ENCODE data around the gene AOX1. TPM values are rescaled to one million over a fixed set of nuclear protein-coding genes. Genes with fewer than 3 reads are reported as not detected.
"Not testable (repeated sequence)": the region's sequence is repeated elsewhere in the genome, so short reads cannot be mapped to it uniquely, and the experiment has no call there.

Gene AOX1
- total RNA-seq, 2 experiments from 2014 or later = 0.05 to 0.15 TPM

DNA sequence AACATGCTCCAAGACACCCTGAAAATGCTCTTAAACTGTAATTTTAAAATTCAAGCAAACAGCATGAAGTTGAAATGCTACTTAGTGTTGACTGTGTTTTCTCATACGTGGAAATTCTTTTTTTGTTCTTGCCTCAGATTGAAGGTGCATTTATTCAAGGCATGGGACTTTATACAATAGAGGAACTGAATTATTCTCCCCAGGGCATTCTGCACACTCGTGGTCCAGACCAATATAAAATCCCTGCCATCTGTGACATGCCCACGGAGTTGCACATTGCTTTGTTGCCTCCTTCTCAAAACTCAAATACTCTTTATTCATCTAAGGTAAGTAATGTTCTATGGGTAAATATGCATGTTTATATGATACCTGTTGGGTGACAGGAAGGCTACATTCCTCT lies 82.7 kb downstream of the AOX1 start:
- POLR2A ChIA-PET = no interaction called here
- H3K27me3 Mint-ChIP-seq = peaks cover 7% of the 10 kb centered on the region
- no peak overlapping the region for H3K27ac Mint-ChIP-seq
- CTCF ChIA-PET = no interaction called here
- no peaks in the 10 kb centered on the region for H3K9me3 Mint-ChIP-seq
- no peaks in the 10 kb centered on the region for H3K36me3 Mint-ChIP-seq (ENCODE audit: low read depth)
- DNase-seq = no peak
- no peak overlapping the region for H3K4me3 Mint-ChIP-seq
- peaks cover 4% of the 10 kb centered on the region for H3K4me1 Mint-ChIP-seq

DNA sequence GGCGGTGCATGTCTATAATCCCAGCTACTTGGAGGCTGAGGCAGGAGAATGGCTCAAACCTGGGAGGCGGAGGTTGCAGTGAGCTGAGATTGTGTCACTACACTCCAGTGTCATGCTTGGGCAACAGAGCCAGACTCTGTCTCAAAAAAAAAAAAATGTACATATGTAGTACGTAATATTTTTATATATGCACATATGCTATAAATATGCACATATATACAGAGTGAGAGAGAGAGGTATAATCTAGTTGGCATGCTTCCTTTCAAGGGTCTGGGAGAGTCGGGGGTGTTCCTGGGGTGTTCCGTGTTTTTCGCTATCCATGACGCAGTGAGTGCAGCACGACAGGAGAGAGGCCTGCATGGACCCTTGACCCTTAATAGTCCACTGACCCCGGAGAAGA lies 83.5 kb downstream of the AOX1 start:
- H3K9me3 Mint-ChIP-seq = no peaks in the 10 kb centered on the region
- H3K4me1 Mint-ChIP-seq = peaks cover 4% of the 10 kb centered on the region
- H3K36me3 Mint-ChIP-seq (ENCODE audit: low read depth) = no peaks in the 10 kb centered on the region
- no peak for DNase-seq
- no peak overlapping the region for H3K4me3 Mint-ChIP-seq
- H3K27ac Mint-ChIP-seq = no peak overlapping the region
- POLR2A ChIA-PET = no interaction called here
- CTCF ChIA-PET = no interaction called here
- peaks cover 10% of the 10 kb centered on the region for H3K27me3 Mint-ChIP-seq

- Mint-ChIP-seq H3K9me3 (no peaks in the 10 kb centered on the region), H3K4me1 (peaks cover 4% of the 10 kb centered on the region), H3K27me3 (peaks cover 10% of the 10 kb centered on the region), H3K27ac (no peak overlapping the region), H3K4me3 (no peak overlapping the region), H3K36me3 (ENCODE audit: low read depth) (no peaks in the 10 kb centered on the region)
- DNase-seq = no peak
- ChIA-PET POLR2A (no interaction called here), CTCF (no interaction called here)
These were observed 84.5 kb downstream of the AOX1 start for GRCh38 chr2:200670313-200670712.

DNA sequence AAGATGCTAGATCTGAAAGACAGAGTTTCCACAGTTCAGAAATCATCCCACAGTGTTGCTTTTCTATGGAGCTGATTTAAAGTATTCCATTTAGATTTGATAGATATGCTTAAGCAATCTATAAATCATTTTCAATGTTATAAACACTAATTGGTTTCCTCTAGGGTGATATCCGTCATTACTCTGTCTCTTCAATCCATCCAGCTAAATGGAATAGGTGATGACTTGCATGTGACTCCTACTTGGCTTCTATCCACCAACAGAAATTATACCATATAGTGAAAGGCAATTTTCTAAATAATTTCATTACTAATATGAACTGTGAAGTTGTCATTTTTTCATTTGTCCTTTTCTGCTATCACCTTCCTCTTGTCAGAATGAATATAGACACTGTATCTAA lies 84.9 kb downstream of the AOX1 start:
- CTCF ChIA-PET = no interaction called here
- H3K27me3 Mint-ChIP-seq = peaks cover 10% of the 10 kb centered on the region
- H3K27ac Mint-ChIP-seq = no peak overlapping the region
- no peak overlapping the region for H3K4me3 Mint-ChIP-seq
- no peaks in the 10 kb centered on the region for H3K36me3 Mint-ChIP-seq (ENCODE audit: low read depth)
- POLR2A ChIA-PET = interaction anchor here (0.6 kb wide), 1 partner anchor 354 kb away, joined by 4 read pairs; no protein-coding TSS in a partner anchor
- H3K9me3 Mint-ChIP-seq = no peaks in the 10 kb centered on the region
- peaks cover 4% of the 10 kb centered on the region for H3K4me1 Mint-ChIP-seq
- no peak for DNase-seq

DNA sequence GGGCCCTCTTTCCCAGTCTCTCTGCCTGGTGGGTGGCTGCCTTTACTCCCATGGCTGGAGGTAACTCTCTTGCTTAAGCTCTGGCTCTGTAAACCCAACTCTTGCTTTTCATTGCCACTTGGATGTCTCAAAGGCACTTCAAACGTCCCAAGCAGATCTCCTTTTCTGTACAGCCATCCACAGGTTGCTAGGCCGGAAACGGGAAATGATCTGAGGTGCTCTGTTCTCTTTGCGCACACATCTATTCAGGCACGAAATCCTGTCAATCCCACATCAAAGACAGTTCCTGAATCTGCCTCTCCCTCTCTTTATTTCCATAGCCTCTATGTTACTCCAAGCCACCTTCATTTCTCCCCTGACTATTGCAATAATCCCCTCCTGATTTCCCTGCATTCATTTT lies 87.4 kb downstream of the AOX1 start:
- DNase-seq = no peak
- no peak overlapping the region for H3K4me3 Mint-ChIP-seq
- H3K9me3 Mint-ChIP-seq = no peaks in the 10 kb centered on the region
- peaks cover 3% of the 10 kb centered on the region for H3K4me1 Mint-ChIP-seq
- peaks cover 25% of the 10 kb centered on the region for H3K27me3 Mint-ChIP-seq
- POLR2A ChIA-PET = no interaction called here
- H3K36me3 Mint-ChIP-seq (ENCODE audit: low read depth) = no peaks in the 10 kb centered on the region
- H3K27ac Mint-ChIP-seq = no peak overlapping the region
- CTCF ChIA-PET = no interaction called here

DNA sequence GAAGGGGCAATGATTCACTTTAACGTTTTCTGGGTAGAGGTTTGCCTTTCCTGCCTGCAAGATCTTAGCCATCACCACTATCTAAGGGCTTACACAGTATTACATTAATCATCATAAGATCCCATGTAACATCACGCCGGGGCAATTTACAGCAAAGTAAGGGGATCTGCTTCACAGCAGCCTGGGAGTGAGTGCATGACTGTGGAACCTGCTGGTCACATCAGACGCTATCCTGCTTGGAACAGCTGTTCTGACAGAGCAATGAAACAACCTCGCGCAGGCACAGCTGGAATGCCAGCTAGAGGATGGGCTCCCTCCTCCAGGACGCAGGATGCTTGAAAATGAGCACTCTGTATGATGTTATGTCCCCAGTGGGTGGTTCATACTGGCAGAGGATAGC lies 89.0 kb downstream of the AOX1 start:
- H3K9me3 Mint-ChIP-seq = no peaks in the 10 kb centered on the region
- H3K4me1 Mint-ChIP-seq = peaks cover 3% of the 10 kb centered on the region
- ChIA-PET CTCF (no interaction called here), POLR2A (no interaction called here)
- H3K27me3 Mint-ChIP-seq = peaks cover 28% of the 10 kb centered on the region
- no peak overlapping the region for H3K27ac Mint-ChIP-seq
- no peak overlapping the region for H3K4me3 Mint-ChIP-seq
- no peak for DNase-seq
- H3K36me3 Mint-ChIP-seq (ENCODE audit: low read depth) = no peaks in the 10 kb centered on the region

- no peak for DNase-seq
- CTCF ChIA-PET = interaction anchor here (0.6 kb wide), 1 partner anchor 1483 kb away, joined by 3 read pairs; no protein-coding TSS in a partner anchor
- peaks cover 26% of the 10 kb centered on the region for H3K27me3 Mint-ChIP-seq
- no peaks in the 10 kb centered on the region for H3K36me3 Mint-ChIP-seq (ENCODE audit: low read depth)
- POLR2A ChIA-PET = no interaction called here
- peaks cover 3% of the 10 kb centered on the region for H3K4me1 Mint-ChIP-seq
- no peak overlapping the region for H3K4me3 Mint-ChIP-seq
- no peaks in the 10 kb centered on the region for H3K9me3 Mint-ChIP-seq
- no peak overlapping the region for H3K27ac Mint-ChIP-seq
These were observed 91.4 kb downstream of the AOX1 start for GRCh38 chr2:200677171-200677570.

DNA sequence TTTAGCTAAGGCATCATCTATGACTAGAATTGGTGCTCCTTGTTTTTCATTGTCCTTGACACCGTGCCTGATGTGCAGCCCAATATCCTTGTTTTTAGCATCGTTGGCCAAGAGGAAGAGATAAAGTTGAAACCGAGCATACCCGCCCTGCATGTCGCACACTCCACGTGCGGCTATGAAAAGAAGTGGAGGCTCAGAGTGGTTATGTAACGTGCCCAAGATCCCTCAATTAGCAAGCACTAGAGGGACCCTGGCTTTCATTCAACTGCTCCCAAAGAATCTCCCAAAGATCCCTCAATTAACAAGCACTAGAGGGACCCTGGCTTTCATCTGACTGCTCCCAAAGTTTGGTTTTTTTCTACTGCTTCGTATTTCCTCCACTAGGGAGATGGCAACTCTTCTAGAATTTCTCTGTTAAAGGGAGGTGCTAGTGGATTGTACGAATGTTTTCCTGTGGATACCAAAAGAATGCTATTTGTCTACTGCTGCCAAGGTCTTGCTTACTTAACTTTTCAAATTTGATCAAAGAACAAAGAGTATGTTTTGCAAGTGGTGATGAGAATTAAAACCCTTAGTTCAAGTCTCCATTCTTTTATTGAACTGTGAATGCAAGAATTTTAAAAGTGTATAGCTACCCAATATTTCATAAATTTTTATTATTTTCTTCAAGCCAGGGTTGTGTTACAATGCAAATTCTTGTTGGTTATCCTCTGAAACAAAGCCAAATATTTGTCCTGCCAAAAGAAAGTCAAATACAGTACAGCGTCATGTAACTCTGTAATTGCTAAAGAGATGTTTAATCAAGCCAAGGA lies 92.1 kb downstream of the AOX1 start:
- peaks cover 3% of the 10 kb centered on the region for H3K4me1 Mint-ChIP-seq
- no peaks in the 10 kb centered on the region for H3K9me3 Mint-ChIP-seq
- no peak for DNase-seq
- ChIA-PET POLR2A (no interaction called here), CTCF (no interaction called here)
- no peak overlapping the region for H3K27ac Mint-ChIP-seq
- H3K4me3 Mint-ChIP-seq = no peak overlapping the region
- peaks cover 23% of the 10 kb centered on the region for H3K27me3 Mint-ChIP-seq
- no peaks in the 10 kb centered on the region for H3K36me3 Mint-ChIP-seq (ENCODE audit: low read depth)

- H3K27ac Mint-ChIP-seq = no peak overlapping the region
These were observed 93.3 kb downstream of the AOX1 start for GRCh38 chr2:200679127-200679526.

DNA sequence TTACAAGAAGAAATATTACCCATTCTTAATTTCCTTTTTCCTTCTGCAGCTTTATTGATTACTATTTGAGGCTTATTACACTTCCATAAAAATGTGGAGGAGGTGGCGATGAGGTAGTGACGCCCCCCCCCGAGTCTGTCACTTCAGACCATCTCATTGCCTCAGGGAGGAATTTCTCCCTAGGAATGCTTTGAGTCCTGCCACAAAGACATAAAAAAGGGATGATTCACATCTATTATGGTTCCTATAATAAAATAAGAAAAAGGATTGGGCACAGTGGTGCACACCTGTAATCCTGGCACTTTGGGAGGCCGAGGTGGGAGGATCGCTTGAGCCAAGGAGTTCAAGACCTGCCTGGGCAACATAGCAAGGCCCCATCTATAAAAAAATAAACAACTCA lies 93.7 kb downstream of the AOX1 start:
- Mint-ChIP-seq H3K4me3 (no peak overlapping the region), H3K4me1 (no peaks in the 10 kb centered on the region), H3K27me3 (peaks cover 18% of the 10 kb centered on the region), H3K27ac (no peak overlapping the region), H3K36me3 (ENCODE audit: low read depth) (no peaks in the 10 kb centered on the region), H3K9me3 (no peaks in the 10 kb centered on the region)
- ChIA-PET CTCF (no interaction called here), POLR2A (no interaction called here)
- no peak for DNase-seq

More at GRCh38 chr2:200679127-200679526, 93.3 kb downstream of the AOX1 start:
- Mint-ChIP-seq H3K9me3 (no peaks in the 10 kb centered on the region), H3K27me3 (peaks cover 18% of the 10 kb centered on the region), H3K4me3 (no peak overlapping the region), H3K4me1 (no peaks in the 10 kb centered on the region), H3K36me3 (ENCODE audit: low read depth) (no peaks in the 10 kb centered on the region)
- ChIA-PET POLR2A (no interaction called here), CTCF (interaction anchor here (0.7 kb wide), 1 partner anchor 75 kb away, joined by 4 read pairs; no protein-coding TSS in a partner anchor)
- DNase-seq = no peak

DNA sequence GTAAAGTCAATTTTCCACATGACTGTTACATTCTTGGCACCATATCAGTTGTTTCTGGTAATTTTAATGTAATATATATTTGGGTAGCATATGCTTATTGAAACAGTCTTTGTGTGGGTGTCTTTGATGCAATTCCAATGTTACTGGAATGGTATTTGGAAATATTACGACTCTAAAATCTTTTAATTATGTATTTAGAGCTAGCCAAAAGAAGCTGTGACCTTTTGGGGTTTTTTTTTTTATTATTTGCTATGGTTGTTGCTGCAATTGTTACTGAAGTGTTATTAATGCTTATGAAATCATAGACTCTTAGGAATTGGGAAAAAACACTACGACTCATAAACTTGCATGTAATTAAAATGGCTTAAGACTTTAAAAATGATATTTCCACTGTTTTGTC lies 95.9 kb downstream of the AOX1 start:
- ChIA-PET POLR2A (no interaction called here), CTCF (no interaction called here)
- no peak overlapping the region for H3K27ac Mint-ChIP-seq
- H3K9me3 Mint-ChIP-seq = peaks cover 4% of the 10 kb centered on the region
- H3K4me3 Mint-ChIP-seq = no peak overlapping the region
- no peak for DNase-seq
- H3K36me3 Mint-ChIP-seq (ENCODE audit: low read depth) = no peaks in the 10 kb centered on the region
- no peaks in the 10 kb centered on the region for H3K4me1 Mint-ChIP-seq
- H3K27me3 Mint-ChIP-seq = peaks cover 15% of the 10 kb centered on the region

GRCh38 chr2:200682407-200682806 lies 96.6 kb downstream of the AOX1 start:
- H3K4me3 Mint-ChIP-seq; H3K9me3 Mint-ChIP-seq; H3K36me3 Mint-ChIP-seq (ENCODE audit: low read depth); POLR2A ChIA-PET; H3K4me1 Mint-ChIP-seq; H3K27ac Mint-ChIP-seq; CTCF ChIA-PET; DNase-seq: not testable (repeated sequence)
- H3K27me3 Mint-ChIP-seq = peaks cover 14% of the 10 kb centered on the region

DNA sequence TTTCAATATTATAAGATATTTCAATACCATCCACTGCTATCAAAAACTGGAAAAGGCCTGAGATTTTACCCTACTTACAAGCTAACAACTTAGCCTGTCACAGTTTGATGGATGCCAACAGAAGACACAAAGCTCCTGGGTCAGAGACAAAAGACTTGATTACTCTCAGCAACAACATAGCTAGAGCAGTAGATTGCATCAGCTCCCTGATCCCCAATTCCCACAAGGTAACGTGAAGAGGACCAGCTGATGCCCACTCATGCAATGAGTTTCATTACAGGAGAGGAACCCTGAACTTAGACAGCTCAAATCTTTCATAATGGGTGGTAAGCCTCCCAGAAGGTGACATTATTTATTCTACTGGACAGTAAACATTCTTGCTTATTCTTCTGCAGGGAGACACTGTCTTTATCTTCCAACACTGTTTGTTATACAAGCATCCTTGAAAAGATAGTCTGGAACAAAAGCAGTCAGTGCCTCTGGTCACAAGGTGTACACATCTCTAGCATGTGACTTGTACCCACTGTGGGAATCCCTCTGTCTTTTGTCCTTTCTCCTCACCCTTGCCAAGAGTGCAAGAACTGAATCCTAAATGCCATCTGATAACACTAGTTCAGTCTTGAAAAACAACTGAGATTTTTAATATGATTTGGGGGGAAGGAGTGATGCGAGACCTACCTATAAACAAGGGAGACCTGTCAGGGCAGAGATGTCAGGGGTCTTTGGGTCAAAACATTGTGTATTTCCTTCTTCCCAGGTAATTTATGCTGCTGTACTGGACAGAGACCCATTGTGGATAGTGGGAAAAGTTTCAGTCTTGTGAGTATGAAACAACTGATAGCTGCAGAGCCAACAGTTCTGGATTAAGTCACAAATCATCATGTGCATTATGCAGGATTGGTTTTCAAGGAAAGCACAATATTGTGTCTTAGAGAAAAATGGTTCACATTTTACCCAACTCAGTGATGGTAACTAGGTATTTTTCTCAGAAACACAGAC lies 102.4 kb downstream of the AOX1 start:
- no peaks in the 10 kb centered on the region for H3K36me3 Mint-ChIP-seq (ENCODE audit: low read depth)
- peaks cover 1% of the 10 kb centered on the region for H3K4me1 Mint-ChIP-seq
- POLR2A ChIA-PET = no interaction called here
- CTCF ChIA-PET = no interaction called here
- H3K27ac Mint-ChIP-seq = no peak overlapping the region
- DNase-seq = no peak
- H3K4me3 Mint-ChIP-seq = no peak overlapping the region
- peaks cover 4% of the 10 kb centered on the region for H3K9me3 Mint-ChIP-seq
- peaks cover 8% of the 10 kb centered on the region for H3K27me3 Mint-ChIP-seq

Measured in activated CD4-positive, alpha-beta memory T cell treated with anti-CD3 and anti-CD28 coated beads, Interleukin-2, amount 10 ng/mL, durations not matched to agents 7 days and 5 days (primary cell).